Kidney (tissue), 14 donors: ENCODE data around the gene MTAP. TPM values are rescaled to one million over a fixed set of nuclear protein-coding genes. Genes with fewer than 3 reads are reported as not detected.

Source experiments
- DNase-seq, 5 donors: peaks; one replicate each; pipeline ENCODE4 v3.0.0-alpha.2; 2013 to 2020
- FAIRE-seq: peaks from 2 replicates; lab custom pipeline; 2012; peaks lifted over from hg19 to GRCh38; lab: Jason Lieb, UNC
- H3K27ac ChIP-seq, 2 donors: one replicate each; pipeline ENCODE4 v1.7.0; 2013; ENCODE audit warnings: low read depth in 2 of 2, low read length in 2 of 2, inconsistent platforms in 1 of 2
- H3K27me3 ChIP-seq: one replicate; pipeline ENCODE4 v1.7.1; 2013; ENCODE audit warnings: low read length, inconsistent platforms; ENCODE audit not compliant: control insufficient read depth, insufficient read depth
- H3K36me3 ChIP-seq, 3 donors: one replicate each; pipeline versions ENCODE4 v1.7.0 to v1.7.1; 2013; ENCODE audit warnings: low read length in 3 of 3, control low read depth in 1 of 3, inconsistent platforms in 1 of 3; ENCODE audit not compliant: insufficient read depth in 3 of 3, control insufficient read depth in 2 of 3
- H3K4me1 ChIP-seq, 3 donors: one replicate each; pipeline versions ENCODE4 v1.7.0 to v1.7.1; 2013; ENCODE audit warnings: low read length in 3 of 3, inconsistent platforms in 1 of 3, low read depth in 1 of 3; ENCODE audit not compliant: control insufficient read depth in 2 of 3, insufficient read depth in 2 of 3
- H3K4me3 ChIP-seq, 3 donors: one replicate each; pipeline versions ENCODE4 v1.7.0 to v1.8.1; 2013; ENCODE audit warnings: low read length in 3 of 3, control low read depth in 1 of 3, inconsistent platforms in 1 of 3
- H3K9ac ChIP-seq, 3 donors: one replicate each; pipeline versions ENCODE4 v1.7.0 to v1.7.1; 2013; ENCODE audit warnings: low read length in 3 of 3, control low read depth in 1 of 3, inconsistent platforms in 1 of 3
- H3K9me3 ChIP-seq, 3 donors: one replicate each; pipeline versions ENCODE4 v1.7.0 to v1.7.1; 2013; ENCODE audit warnings: low read length in 3 of 3, control low read depth in 1 of 3, inconsistent platforms in 1 of 3; ENCODE audit not compliant: control insufficient read depth in 2 of 3, insufficient read depth in 1 of 3
- CTCF ChIP-seq: IDR thresholded peaks from 3 replicates; pipeline ENCODE4 v1.5.1; 2012; ENCODE audit warnings: mild to moderate bottlenecking, moderate library complexity, borderline replicate concordance; ENCODE audit not compliant: insufficient read depth; ENCODE audit errors: extremely low read depth
- intact Hi-C: fragments of 100-400 bp; cut with DNase I; formaldehyde crosslinking; loops from one replicate; pipeline ENCODE4 v1.11.1; 2022
- polyA plus RNA-seq: library from polyadenylated mRNA; stranded (reverse); fragments of 350-450 nt; fragmentation: Illumina TruSeq; extraction: RNeasy Lipid Tissue Mini Kit (QIAGEN cat#74804); gene quantifications from one replicate; pipeline ENCODE4 v1.2.3, GENCODE V29; 2014; ENCODE audit warnings: low read depth, low replicate concordance; ENCODE audit not compliant: insufficient read depth
- total RNA-seq: library from RNA; stranded (reverse); fragmentation: NEBNext Ultra II Directional; extraction: Animal tissue kit (Norgen Biotek cat#: 25700); gene quantifications from one replicate; pipeline ENCODE4 v1.2.1, GENCODE V29; 2021
- donor health status: control.
- donor health status: control.
- donor health status: control.
- donor health status: control.
- donor health status: control.
- donor health status: DM: yes; HTN: yes; CAD: no.
- donor health status: Normal renal cell carcinoma (clear cell type).

MTAP gene
- total and polyA plus RNA-seq, 2 donors from 2014 or later, result 11.2 to 42.4 TPM

GRCh38 chr9:21889673-21890072 lies 87.2 kb downstream of the MTAP start:
- H3K27ac ChIP-seq, result no peak overlapping the region
- H3K27me3 ChIP-seq, result no peaks in the 10 kb centered on the region
- H3K9me3 ChIP-seq, result peaks cover 2 to 6% (median 3%) of the 10 kb centered on the region in 3 donors
- H3K36me3 ChIP-seq, result peaks cover 0 to 3% (median 0%) of the 10 kb centered on the region in 3 donors
- FAIRE-seq (no peak), DNase-seq (no peak)
- H3K9ac ChIP-seq, result no peak overlapping the region
- TF ChIP-seq CTCF, result no peak
- intact Hi-C loops, result no loop called here
- no peaks in the 10 kb centered on the region for H3K4me1 ChIP-seq
- no peak overlapping the region for H3K4me3 ChIP-seq

GRCh38 chr9:21890696-21891095 lies 88.3 kb downstream of the MTAP start:
- no peaks in the 10 kb centered on the region for H3K4me1 ChIP-seq
- TF ChIP-seq CTCF, result no peak
- H3K27ac ChIP-seq, result no peak overlapping the region
- intact Hi-C loops, result no loop called here
- no peak overlapping the region for H3K4me3 ChIP-seq
- H3K36me3 ChIP-seq, result peaks cover 0 to 3% (median 0%) of the 10 kb centered on the region in 3 donors
- peaks cover 2 to 6% (median 3%) of the 10 kb centered on the region in 3 donors for H3K9me3 ChIP-seq
- DNase-seq (no peak), FAIRE-seq (no peak)
- H3K27me3 ChIP-seq, result no peaks in the 10 kb centered on the region
- H3K9ac ChIP-seq, result no peak overlapping the region

GRCh38 chr9:21901546-21901945 lies 99.1 kb downstream of the MTAP start:
- H3K9me3 ChIP-seq, result peaks cover 0 to 17% (median 0%) of the 10 kb centered on the region in 3 donors
- no peaks in the 10 kb centered on the region for H3K27me3 ChIP-seq
- intact Hi-C loops, result no loop called here
- no peaks in the 10 kb centered on the region for H3K36me3 ChIP-seq
- H3K9ac ChIP-seq, result no peak overlapping the region
- no peak for FAIRE-seq
- no peak for TF ChIP-seq CTCF
- no peak overlapping the region for H3K27ac ChIP-seq
- H3K4me1 ChIP-seq, result no peaks in the 10 kb centered on the region
- H3K4me3 ChIP-seq, result no peak overlapping the region
- DNase-seq, result no peak

GRCh38 chr9:21902136-21902535 lies 99.7 kb downstream of the MTAP start:
- no peak for FAIRE-seq
- no peak for TF ChIP-seq CTCF

More at GRCh38 chr9:21902136-21902535, 99.7 kb downstream of the MTAP start:
- Histone ChIP-seq H3K9ac (no peak overlapping the region), H3K4me1 (no peaks in the 10 kb centered on the region), H3K36me3 (no peaks in the 10 kb centered on the region), H3K27ac (no peak overlapping the region), H3K27me3 (no peaks in the 10 kb centered on the region), H3K4me3 (no peak overlapping the region), H3K9me3 (peaks cover 0 to 17% (median 0%) of the 10 kb centered on the region in 3 donors)
- intact Hi-C loops, result no loop called here
- DNase-seq, result no peak
